Subcutaneous abdominal adipose tissue (tissue), 5 donors: Measurements from ENCODE around the gene STEAP3.
"Not testable (repeated sequence)": the region's sequence is repeated elsewhere in the genome, so short reads cannot be mapped to it uniquely, and the experiment has no call there.

Source experiments
- H3K27ac ChIP-seq: one replicate; pipeline ENCODE4 v1.7.0; 2013; ENCODE audit warnings: low read depth, mild to moderate bottlenecking, inconsistent platforms, low read length, moderate library complexity
- H3K27me3 ChIP-seq, 5 donors: one replicate each; pipeline ENCODE4 v1.7.0; 2013; ENCODE audit warnings: low read length in 5 of 5, inconsistent platforms in 1 of 5; ENCODE audit not compliant: control insufficient read depth in 5 of 5, insufficient read depth in 4 of 5
- H3K36me3 ChIP-seq, 5 donors: one replicate each; pipeline ENCODE4 v1.7.0; 2013; ENCODE audit warnings: low read length in 5 of 5; ENCODE audit not compliant: control insufficient read depth in 5 of 5, insufficient read depth in 5 of 5
- H3K4me1 ChIP-seq, 5 donors: one replicate each; pipeline ENCODE4 v1.7.0; 2013; ENCODE audit warnings: low read length in 5 of 5, mild to moderate bottlenecking in 3 of 5, moderate library complexity in 1 of 5; ENCODE audit not compliant: control insufficient read depth in 5 of 5, insufficient read depth in 5 of 5
- H3K4me3 ChIP-seq, 5 donors: one replicate each; pipeline ENCODE4 v1.7.0; 2013; ENCODE audit warnings: low read length in 5 of 5, low read depth in 1 of 5
- H3K9ac ChIP-seq, 5 donors: one replicate each; pipeline ENCODE4 v1.7.0; 2013; ENCODE audit warnings: low read length in 5 of 5, mild to moderate bottlenecking in 4 of 5, moderate library complexity in 3 of 5
- H3K9me3 ChIP-seq, 5 donors: one replicate each; pipeline ENCODE4 v1.7.0; 2013; ENCODE audit warnings: low read length in 5 of 5; ENCODE audit not compliant: control insufficient read depth in 5 of 5
- donor health status: healthy.
- donor health status: healthy.
- donor health status: healthy.
- donor health status: healthy.
- donor health status: healthy.

The STEAP3 gene

DNA sequence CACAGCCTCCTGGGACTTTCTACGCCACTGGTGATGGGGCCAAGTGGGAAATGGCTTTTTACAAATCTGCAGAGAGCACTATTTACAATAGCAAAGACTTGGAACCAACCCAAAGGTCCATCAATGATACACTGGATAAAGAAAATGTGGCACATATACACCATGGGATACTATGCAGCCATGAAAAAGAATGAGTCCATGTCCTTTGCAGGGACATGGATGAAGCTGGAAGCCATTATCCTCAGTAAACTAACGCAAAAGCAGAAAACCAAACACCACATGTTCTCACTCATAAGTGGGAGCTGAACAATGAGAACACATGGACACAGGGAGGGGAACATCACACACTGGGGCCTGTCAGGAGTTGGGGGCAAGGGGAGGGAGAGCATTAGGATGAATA lies 54.8 kb downstream of the STEAP3 start:
- H3K27ac ChIP-seq, H3K9me3 ChIP-seq, H3K9ac ChIP-seq, H3K36me3 ChIP-seq, H3K4me3 ChIP-seq, H3K27me3 ChIP-seq: not testable (repeated sequence)
- peaks cover 2 to 17% (median 15%) of the 10 kb centered on the region in 5 donors for H3K4me1 ChIP-seq

DNA sequence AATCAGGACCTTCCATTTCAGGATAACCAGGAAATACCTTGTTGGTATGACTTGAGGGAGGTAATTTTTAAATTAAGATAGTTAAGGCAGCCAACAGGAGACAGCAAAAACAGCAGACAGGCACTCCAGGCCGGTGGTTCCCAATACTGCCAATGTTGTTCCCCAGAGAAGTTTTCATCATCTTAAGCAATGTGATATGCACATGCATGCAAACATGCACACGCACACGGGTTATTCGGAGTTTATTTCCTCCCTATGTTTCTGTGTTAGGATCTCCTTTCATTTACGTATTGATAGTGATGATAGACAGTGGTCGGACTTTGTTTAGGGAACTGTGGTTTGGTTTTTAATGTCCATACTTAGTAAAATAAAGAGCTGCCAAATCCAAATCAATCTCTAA lies 55.3 kb downstream of the STEAP3 start:
- H3K36me3 ChIP-seq: no peaks in the 10 kb centered on the region
- no peaks in the 10 kb centered on the region for H3K9me3 ChIP-seq
- no peak overlapping the region for H3K4me3 ChIP-seq
- H3K27me3 ChIP-seq: peaks cover 0 to 1% (median 0%) of the 10 kb centered on the region in 5 donors
- H3K9ac ChIP-seq: no peak overlapping the region
- H3K4me1 ChIP-seq: peaks cover 5 to 22% (median 15%) of the 10 kb centered on the region in 5 donors
- H3K27ac ChIP-seq: no peak overlapping the region

DNA sequence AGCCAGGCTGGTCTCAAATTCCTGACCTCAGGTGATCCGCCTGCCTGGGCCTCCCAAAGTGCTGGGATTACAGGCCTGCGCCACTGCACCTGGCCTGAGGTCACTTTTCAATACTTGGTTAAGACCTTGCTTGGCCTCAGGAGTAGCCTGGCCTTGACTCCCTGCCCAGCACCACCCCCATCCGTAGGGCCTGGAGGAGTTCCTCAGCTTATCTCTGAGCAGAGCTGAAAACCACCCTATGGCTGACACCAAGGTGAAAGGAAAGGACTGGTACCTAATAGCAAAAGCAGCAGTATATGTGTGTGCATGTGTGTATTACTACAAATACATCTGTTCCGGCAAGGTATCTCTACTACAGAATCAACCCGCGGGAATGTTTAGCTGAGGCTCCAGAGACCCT lies 56.0 kb downstream of the STEAP3 start:
- H3K27ac ChIP-seq: no peak overlapping the region
- peaks cover 0 to 2% (median 0%) of the 10 kb centered on the region in 5 donors for H3K27me3 ChIP-seq
- peaks cover 8 to 27% (median 15%) of the 10 kb centered on the region in 5 donors for H3K4me1 ChIP-seq
- no peaks in the 10 kb centered on the region for H3K36me3 ChIP-seq
- H3K9ac ChIP-seq: no peak overlapping the region
- H3K9me3 ChIP-seq: no peaks in the 10 kb centered on the region
- H3K4me3 ChIP-seq: no peak overlapping the region

DNA sequence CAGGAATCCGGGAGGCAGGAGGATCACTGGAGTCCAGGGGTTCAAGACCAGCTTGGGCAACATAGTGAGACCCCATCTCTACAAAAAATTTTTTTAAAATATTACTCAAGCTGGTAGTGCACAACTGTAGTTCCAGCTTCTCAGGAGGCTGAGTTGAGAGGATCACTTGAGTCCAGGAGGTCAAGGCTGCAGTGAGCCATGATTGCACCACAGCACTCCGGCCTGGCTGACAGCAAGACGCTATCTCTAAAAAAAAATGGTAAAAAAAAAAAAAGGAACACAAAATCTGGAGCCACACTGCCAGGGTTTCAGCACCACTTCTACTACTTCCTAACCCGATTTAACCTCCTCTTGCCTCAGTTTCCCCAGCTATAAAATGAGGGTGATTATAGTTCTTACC lies 57.0 kb downstream of the STEAP3 start:
- Histone ChIP-seq H3K36me3 (no peaks in the 10 kb centered on the region), H3K4me1 (peaks cover 8 to 27% (median 15%) of the 10 kb centered on the region in 5 donors), H3K9me3 (no peaks in the 10 kb centered on the region), H3K27ac (no peak overlapping the region), H3K9ac (no peak overlapping the region), H3K4me3 (no peak overlapping the region), H3K27me3 (peaks cover 0 to 2% (median 0%) of the 10 kb centered on the region in 5 donors)

DNA sequence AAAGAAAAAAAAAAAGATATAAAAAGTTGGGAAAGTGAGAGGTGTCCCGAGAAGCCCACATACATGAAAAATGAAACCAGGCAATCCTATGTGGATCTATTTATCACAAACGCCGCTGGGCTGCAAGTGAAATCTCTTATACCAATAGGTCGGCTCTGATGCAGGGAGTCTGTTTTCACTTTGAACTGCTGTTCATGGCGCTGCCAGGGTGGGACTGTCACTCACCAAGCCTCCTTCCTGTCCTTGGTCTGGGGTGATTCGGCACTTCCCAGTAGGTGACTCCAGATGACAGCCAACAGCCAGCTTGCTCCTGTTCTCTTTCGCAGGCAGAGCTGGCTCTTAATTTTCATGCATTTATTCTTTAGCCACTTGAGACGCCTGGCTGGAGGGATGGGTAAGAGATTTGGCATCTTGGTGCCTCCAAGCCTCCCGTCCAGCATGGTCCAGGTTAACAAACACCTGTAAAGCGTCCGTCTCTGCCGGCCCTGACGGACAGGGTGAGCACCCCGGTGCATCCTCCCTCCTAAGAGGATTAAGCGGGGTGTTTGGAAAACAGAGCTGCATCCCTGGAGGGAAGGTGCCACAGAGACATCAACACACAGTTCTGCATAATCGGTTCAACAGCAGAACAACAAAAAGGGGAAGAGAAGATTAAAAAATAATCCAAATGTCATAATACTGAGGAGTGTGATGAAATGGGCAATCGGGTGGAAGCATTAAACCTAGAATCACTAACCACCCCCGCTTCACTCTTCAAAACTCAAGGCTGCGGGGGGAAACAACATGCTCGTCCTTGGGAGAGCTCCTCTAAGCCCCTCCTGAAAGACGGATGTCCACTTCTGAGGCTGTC lies 58.7 kb downstream of the STEAP3 start:
- peaks cover 0 to 10% (median 6%) of the 10 kb centered on the region in 5 donors for H3K36me3 ChIP-seq
- H3K9ac ChIP-seq: no peak overlapping the region
- peaks cover 0 to 2% (median 0%) of the 10 kb centered on the region in 5 donors for H3K27me3 ChIP-seq
- H3K9me3 ChIP-seq: no peaks in the 10 kb centered on the region
- peaks cover 8 to 27% (median 15%) of the 10 kb centered on the region in 5 donors for H3K4me1 ChIP-seq
- H3K27ac ChIP-seq: peak overlapping the region; percentile 70
- no peak overlapping the region for H3K4me3 ChIP-seq

DNA sequence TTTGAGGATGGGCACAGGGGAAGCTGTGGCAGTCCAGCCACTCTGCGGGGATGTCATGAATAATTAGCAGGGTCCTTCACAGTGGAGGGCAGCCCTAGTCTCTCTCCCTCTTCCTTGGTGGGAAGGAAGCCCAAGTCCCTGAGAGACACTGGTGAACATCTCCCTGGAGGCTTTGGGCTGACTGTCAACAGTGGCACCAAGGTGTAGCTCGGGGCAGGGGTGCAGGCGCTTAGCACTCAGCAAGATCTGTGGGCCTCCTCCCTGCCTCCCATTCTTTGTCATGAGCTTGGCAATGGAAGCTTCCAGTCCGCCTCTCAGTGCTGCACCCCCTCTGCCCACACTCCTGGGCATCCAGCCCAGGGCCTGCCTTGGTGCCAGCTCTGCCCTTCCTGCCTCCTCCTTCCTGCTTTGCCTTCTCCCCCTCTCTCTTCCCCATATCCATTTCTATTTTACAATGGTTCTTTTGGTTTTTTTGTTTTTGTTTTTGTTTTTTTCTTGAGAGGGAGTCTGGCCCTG lies 59.4 kb downstream of the STEAP3 start:
- no peak overlapping the region for H3K4me3 ChIP-seq
- H3K9ac ChIP-seq: no peak overlapping the region

DNA sequence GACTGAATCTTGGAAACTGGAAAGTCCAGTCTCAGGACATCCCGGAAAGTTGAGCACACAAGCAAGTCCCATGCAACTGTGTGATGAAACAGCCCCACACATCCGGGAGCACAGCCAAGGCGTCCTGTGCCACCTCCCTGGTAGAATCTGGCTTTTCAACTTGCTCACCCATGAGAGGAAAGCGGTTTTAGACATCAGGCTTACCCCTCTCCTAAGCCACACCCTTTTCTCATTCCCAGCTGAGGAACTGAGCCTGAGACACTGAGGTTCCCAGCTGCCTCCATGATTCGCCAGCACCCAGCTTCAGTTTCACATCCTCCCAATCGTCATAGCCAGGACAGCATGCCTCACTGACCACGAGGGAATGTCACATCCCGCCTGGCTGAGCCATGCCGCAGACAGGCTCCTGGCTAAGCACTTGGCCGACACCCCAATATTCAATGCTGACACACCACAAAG lies 60.3 kb downstream of the STEAP3 start:
- Histone ChIP-seq H3K27me3 (peaks cover 0 to 2% (median 0%) of the 10 kb centered on the region in 5 donors), H3K4me1 (peaks cover 7 to 24% (median 13%) of the 10 kb centered on the region in 5 donors), H3K9me3 (no peaks in the 10 kb centered on the region), H3K36me3 (peaks cover 0 to 10% (median 6%) of the 10 kb centered on the region in 5 donors), H3K9ac (peak overlapping the region in 1 of 5 donors; percentile 56), H3K4me3 (peak overlapping the region in 3 of 5 donors; percentile 1 to 20 (median 7)), H3K27ac (peak overlapping the region; percentile 70)

More for the DNA sequence above, 59.4 kb downstream of the STEAP3 start:
- Histone ChIP-seq H3K27ac (peak overlapping the region; percentile 70), H3K4me1 (peaks cover 8 to 27% (median 15%) of the 10 kb centered on the region in 5 donors), H3K36me3 (peaks cover 0 to 10% (median 6%) of the 10 kb centered on the region in 5 donors), H3K27me3 (peaks cover 0 to 2% (median 0%) of the 10 kb centered on the region in 5 donors), H3K9me3 (no peaks in the 10 kb centered on the region)

DNA sequence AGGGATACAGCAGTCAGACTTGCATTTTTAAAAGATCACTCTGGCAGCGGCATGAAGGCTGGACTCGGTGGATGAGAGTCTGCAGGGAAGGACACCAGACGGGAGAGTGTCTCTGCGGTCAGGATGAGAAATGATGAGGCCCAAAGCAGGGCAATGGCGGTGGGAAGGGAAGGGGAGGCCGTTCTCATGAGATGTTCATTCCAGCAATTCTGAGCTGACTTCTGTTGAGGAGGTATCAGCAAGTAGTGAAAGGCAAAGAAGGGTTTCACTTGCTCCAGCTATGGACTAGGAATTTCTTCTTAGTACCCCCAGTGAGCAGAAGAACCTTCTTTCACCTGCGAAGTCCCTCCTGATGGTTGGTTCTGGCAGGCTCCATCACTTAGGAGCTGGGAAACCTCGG lies 63.0 kb downstream of the STEAP3 start:
- peaks cover 0 to 2% (median 0%) of the 10 kb centered on the region in 5 donors for H3K27me3 ChIP-seq

DNA sequence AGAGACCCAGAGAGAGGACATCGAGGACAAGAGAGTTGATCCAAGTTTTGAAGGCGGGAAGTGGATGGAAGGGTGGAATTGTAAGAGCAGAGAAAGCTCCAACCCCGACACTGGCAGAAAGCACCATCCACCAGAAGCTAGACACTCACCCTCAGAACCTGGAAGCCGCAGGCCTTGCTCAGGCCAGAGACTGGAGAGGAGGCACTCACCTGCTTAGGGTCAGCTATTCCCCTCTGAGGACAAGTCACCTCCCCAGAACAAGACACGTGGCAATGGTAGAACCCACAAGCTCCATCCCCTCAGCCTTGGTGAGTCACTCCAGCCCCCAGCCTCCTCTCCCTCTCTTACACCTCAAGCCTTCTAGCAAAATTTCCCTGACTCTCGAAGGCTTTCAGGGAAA lies 64.9 kb downstream of the STEAP3 start:
- H3K27ac ChIP-seq: no peak overlapping the region
- no peak overlapping the region for H3K9ac ChIP-seq
- H3K9me3 ChIP-seq: no peaks in the 10 kb centered on the region
- H3K36me3 ChIP-seq: peaks cover 0 to 12% (median 6%) of the 10 kb centered on the region in 5 donors
- peaks cover 0 to 2% (median 0%) of the 10 kb centered on the region in 5 donors for H3K27me3 ChIP-seq
- no peak overlapping the region for H3K4me3 ChIP-seq
- H3K4me1 ChIP-seq: peaks cover 5 to 20% (median 10%) of the 10 kb centered on the region in 5 donors

More for the DNA sequence above, 63.0 kb downstream of the STEAP3 start:
- Histone ChIP-seq H3K4me1 (peaks cover 5 to 33% (median 16%) of the 10 kb centered on the region in 5 donors), H3K36me3 (peaks cover 0 to 10% (median 6%) of the 10 kb centered on the region in 5 donors), H3K9ac (no peak overlapping the region), H3K9me3 (no peaks in the 10 kb centered on the region), H3K4me3 (no peak overlapping the region), H3K27ac (no peak overlapping the region)

DNA sequence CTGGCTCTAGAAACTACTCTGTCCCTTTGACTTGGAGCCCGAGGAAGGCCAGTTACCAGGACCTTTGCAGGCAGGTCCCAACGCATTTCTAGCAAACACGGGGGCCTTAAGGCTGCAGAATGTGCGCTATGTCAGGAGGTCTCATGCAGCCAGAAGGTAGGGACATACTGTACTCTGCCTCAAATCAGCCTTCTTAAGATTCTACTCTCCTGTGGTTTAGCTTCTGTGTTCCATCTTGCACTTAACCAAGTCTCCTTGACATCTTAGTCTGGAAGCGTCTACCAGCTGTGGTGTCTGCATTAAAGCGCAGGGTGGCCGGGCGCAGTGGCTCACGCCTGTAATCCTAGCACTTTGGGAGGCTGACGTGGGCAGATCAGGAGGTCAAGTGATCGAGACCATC lies 65.5 kb downstream of the STEAP3 start:
- Histone ChIP-seq H3K4me3 (no peak overlapping the region), H3K9ac (no peak overlapping the region), H3K27ac (no peak overlapping the region)

More for the DNA sequence above, 65.5 kb downstream of the STEAP3 start:
- H3K4me1 ChIP-seq: peaks cover under 1 to 15% (median 11%) of the 10 kb centered on the region in 5 donors
- H3K36me3 ChIP-seq: peaks cover 0 to 15% (median 8%) of the 10 kb centered on the region in 5 donors
- no peaks in the 10 kb centered on the region for H3K27me3 ChIP-seq
- no peaks in the 10 kb centered on the region for H3K9me3 ChIP-seq
